ENCODE results near the gene FAM13A. TPM values are rescaled to one million over a fixed set of nuclear protein-coding genes. Genes with fewer than 3 reads are reported as not detected.

The FAM13A gene
- total RNA-seq, 1 donor from 2014 or later, result 2.7 TPM

- DNase-seq (no peak), ATAC-seq (ENCODE audit: low read depth) (no peak)
- H3K4me3 Mint-ChIP-seq, result no peak overlapping the region
- no peak for TF ChIP-seq CTCF (IDR thresholded peaks at IDR 0.05)
- no peaks in the 10 kb centered on the region for H3K27me3 Mint-ChIP-seq
- ChIA-PET CTCF (no interaction called here), POLR2A (no interaction called here)
- no peaks in the 10 kb centered on the region for H3K36me3 Mint-ChIP-seq (ENCODE audit: low read depth)
- no peak overlapping the region for H3K27ac Mint-ChIP-seq
- intact Hi-C loops (cut with micrococcal nuclease), result no loop called here
- H3K9me3 Mint-ChIP-seq, result peaks cover 2% of the 10 kb centered on the region
- H3K4me1 Mint-ChIP-seq, result no peaks in the 10 kb centered on the region
Measured at GRCh38 chr4:88967883-88968331, 89.1 kb downstream of the FAM13A start.

DNA sequence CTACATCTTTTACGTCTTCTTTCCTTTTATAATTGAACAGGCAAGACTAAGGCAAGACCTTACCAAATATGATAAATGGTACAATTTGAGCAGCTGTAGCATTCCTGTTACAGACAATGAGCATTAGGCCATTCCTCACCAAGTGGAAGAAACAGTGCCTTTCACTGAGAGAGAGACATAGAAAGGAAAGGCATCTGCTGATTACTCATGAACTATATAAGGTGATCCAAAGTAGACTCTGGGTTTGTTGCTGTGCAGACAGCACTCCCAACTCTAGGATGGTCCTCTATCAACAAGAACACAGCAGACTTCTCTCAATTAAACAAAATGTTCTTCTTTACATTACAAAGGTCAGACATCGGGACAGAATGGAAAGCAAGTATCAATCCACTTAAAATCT lies 91.9 kb downstream of the FAM13A start:
- Mint-ChIP-seq H3K27me3 (no peaks in the 10 kb centered on the region), H3K4me1 (no peaks in the 10 kb centered on the region), H3K27ac (no peak overlapping the region), H3K9me3 (no peaks in the 10 kb centered on the region), H3K36me3 (ENCODE audit: low read depth) (no peaks in the 10 kb centered on the region), H3K4me3 (no peak overlapping the region)
- POLR2A ChIA-PET, result no interaction called here
- intact Hi-C loops (cut with micrococcal nuclease), result no loop called here
- CTCF ChIA-PET, result no interaction called here
- DNase-seq (no peak), ATAC-seq (ENCODE audit: low read depth) (no peak)
- no peak for TF ChIP-seq CTCF (IDR thresholded peaks at IDR 0.05)

GRCh38 chr4:88964450-88964849 lies 92.5 kb downstream of the FAM13A start:
- no peak for TF ChIP-seq CTCF (IDR thresholded peaks at IDR 0.05)
- Mint-ChIP-seq H3K4me1 (no peaks in the 10 kb centered on the region), H3K36me3 (ENCODE audit: low read depth) (no peaks in the 10 kb centered on the region), H3K4me3 (no peak overlapping the region), H3K9me3 (no peaks in the 10 kb centered on the region), H3K27ac (no peak overlapping the region), H3K27me3 (no peaks in the 10 kb centered on the region)
- no peak for ATAC-seq (ENCODE audit: low read depth)
- DNase-seq, result no peak
- intact Hi-C loops (cut with micrococcal nuclease), result no loop called here
- CTCF ChIA-PET, result no interaction called here
- POLR2A ChIA-PET, result no interaction called here

GRCh38 chr4:88963817-88964216 lies 93.2 kb downstream of the FAM13A start:
- no peaks in the 10 kb centered on the region for H3K27me3 Mint-ChIP-seq
- H3K4me1 Mint-ChIP-seq, result no peaks in the 10 kb centered on the region
- TF ChIP-seq CTCF (IDR thresholded peaks at IDR 0.05), result no peak
- ChIA-PET CTCF (no interaction called here), POLR2A (no interaction called here)
- H3K4me3 Mint-ChIP-seq, result no peak overlapping the region
- no peaks in the 10 kb centered on the region for H3K36me3 Mint-ChIP-seq (ENCODE audit: low read depth)
- intact Hi-C loops (cut with micrococcal nuclease), result no loop called here
- ATAC-seq (ENCODE audit: low read depth) (no peak), DNase-seq (no peak)
- H3K9me3 Mint-ChIP-seq, result no peaks in the 10 kb centered on the region
- H3K27ac Mint-ChIP-seq, result no peak overlapping the region

DNA sequence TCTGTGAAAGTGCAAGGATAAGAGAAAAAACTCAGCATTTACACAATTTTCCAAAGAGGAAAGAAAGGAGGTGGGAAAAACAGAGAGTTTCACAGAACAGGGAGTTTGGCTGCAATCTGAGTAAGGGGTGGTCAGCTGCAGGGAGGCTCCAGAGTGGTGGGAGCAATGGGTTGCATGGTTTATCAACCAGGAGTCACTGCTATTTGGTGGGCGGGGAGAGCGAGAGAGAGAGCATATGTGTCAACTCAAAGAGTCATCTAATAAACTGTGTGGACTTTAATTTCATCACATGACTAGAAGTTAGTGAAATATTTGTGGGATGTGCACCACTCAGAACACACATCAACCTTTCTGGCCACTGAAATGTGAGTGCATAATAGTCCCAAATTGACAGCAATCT lies 94.6 kb downstream of the FAM13A start:
- no peaks in the 10 kb centered on the region for H3K9me3 Mint-ChIP-seq
- ChIA-PET POLR2A (no interaction called here), CTCF (no interaction called here)
- DNase-seq (no peak), ATAC-seq (ENCODE audit: low read depth) (no peak)
- no peaks in the 10 kb centered on the region for H3K4me1 Mint-ChIP-seq
- H3K4me3 Mint-ChIP-seq, result no peak overlapping the region
- H3K27ac Mint-ChIP-seq, result no peak overlapping the region
- intact Hi-C loops (cut with micrococcal nuclease), result no loop called here
- no peaks in the 10 kb centered on the region for H3K36me3 Mint-ChIP-seq (ENCODE audit: low read depth)
- H3K27me3 Mint-ChIP-seq, result no peaks in the 10 kb centered on the region
- no peak for TF ChIP-seq CTCF (IDR thresholded peaks at IDR 0.05)

Measured in activated B cell treated with CpG ODN at 0.5 μM for 24 hours (primary cell).